OCI-LY3 (cell line): ENCODE data around the gene HYAL4.

Experiments used
- H2AFZ ChIP-seq: fragments of 200-600, 300-600 bp; shearing (Covaris generic); 2 replicates; pipeline ENCODE4 v1.6.0; 2014; ENCODE audit warnings: antibody characterized with exemption, low read depth, low read length
- H3K27ac ChIP-seq: fragments of 200-600, 300-600 bp; sonication (generic); 2 replicates; pipeline ENCODE4 v1.5.1; 2014; ENCODE audit warnings: mild to moderate bottlenecking, low read length, moderate library complexity, mixed read lengths
- H3K27me3 ChIP-seq: fragments of 200-600, 300-600 bp; sonication (generic); 2 replicates; pipeline ENCODE4 v1.6.1; 2014; ENCODE audit warnings: low read depth, low read length, mixed read lengths
- H3K36me3 ChIP-seq: fragments of 200-600, 300-600 bp; sonication (generic); replicated peaks from 2 replicates; pipeline ENCODE3; 2014; ENCODE audit warnings: low read depth, low read length, mixed read lengths
- H3K4me1 ChIP-seq: fragments of 300-600, 200-600 bp; sonication (generic); 2 replicates; pipeline ENCODE4 v1.6.1; 2014; ENCODE audit warnings: low read length, mixed read lengths
- H3K4me2 ChIP-seq: fragments of 200-600, 300-600 bp; sonication (generic); 2 replicates; pipeline ENCODE4 v1.6.1; 2014; ENCODE audit warnings: low read length, mixed read lengths
- H3K4me3 ChIP-seq: fragments of 300-600, 200-600 bp; sonication (generic); 2 replicates; pipeline ENCODE4 v1.5.1; 2014; ENCODE audit warnings: antibody characterized with exemption, mild to moderate bottlenecking, low read length, moderate library complexity
- H3K79me2 ChIP-seq: fragments of 300-600, 200-600 bp; shearing (Covaris generic); 2 replicates; pipeline ENCODE4 v1.6.1; 2014; ENCODE audit warnings: mild to moderate bottlenecking, low read length, mixed read lengths
- H3K9ac ChIP-seq: fragments of 300-600, 200-600 bp; shearing (Covaris generic); 2 replicates; pipeline ENCODE4 v1.6.0; 2014; ENCODE audit warnings: mild to moderate bottlenecking, low read length, moderate library complexity
- H3K9me3 ChIP-seq: fragments of 200-600, 300-600 bp; shearing (Covaris generic); 2 replicates; pipeline ENCODE4 v1.6.1; 2014; ENCODE audit warnings: low read length, mixed read lengths; ENCODE audit not compliant: insufficient read depth
- H4K20me1 ChIP-seq: fragments of 200-600, 300-600 bp; sonication (generic); 2 replicates; pipeline ENCODE4 v1.6.1; 2016; ENCODE audit warnings: low read length, mixed read lengths; ENCODE audit not compliant: insufficient read depth
- CTCF ChIP-seq: fragments of 200-600, 300-600 bp; sonication (generic); IDR thresholded peaks from 2 replicates; pipeline ENCODE4 v1.5.1; 2014; ENCODE audit warnings: antibody characterized with exemption, low read length, low read depth
- EZH2phosphoT487 ChIP-seq: fragments of 200-600 bp; shearing (Covaris generic); IDR thresholded peaks from 2 replicates; pipeline ENCODE4 v1.6.1; 2018; ENCODE audit warnings: antibody characterized with exemption, mixed run types, low read depth

Gene HYAL4

DNA sequence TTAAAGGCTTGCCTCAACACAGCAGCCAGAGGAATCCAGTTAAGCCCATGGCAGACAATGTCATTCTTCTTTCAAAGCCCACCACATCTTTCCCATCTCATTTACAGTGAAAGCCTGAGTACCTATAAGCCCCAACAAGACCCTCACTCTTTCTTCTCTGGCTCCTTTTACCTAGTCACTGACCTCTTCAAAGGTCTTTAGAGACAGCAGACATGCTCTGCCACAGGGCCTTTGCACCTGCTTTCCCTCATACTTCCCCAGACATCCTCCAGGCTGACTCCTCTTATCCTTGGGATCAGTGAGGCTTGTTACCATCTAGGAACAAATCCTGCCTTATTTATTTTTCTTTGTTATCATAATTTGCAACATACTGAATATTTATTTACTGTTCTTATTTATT, 17.8 kb downstream of the HYAL4 start:
- Histone ChIP-seq H2AFZ (no peak overlapping the region), H3K4me2 (no peak overlapping the region), H4K20me1 (no peaks in the 10 kb centered on the region), H3K9me3 (no peaks in the 10 kb centered on the region), H3K27ac (no peak overlapping the region), H3K4me1 (peaks cover 14% of the 10 kb centered on the region), H3K36me3 (no peaks in the 10 kb centered on the region), H3K79me2 (no peaks in the 10 kb centered on the region), H3K27me3 (no peaks in the 10 kb centered on the region), H3K9ac (no peak overlapping the region), H3K4me3 (no peak overlapping the region)
- no peak for TF ChIP-seq CTCF
- TF ChIP-seq EZH2phosphoT487: no peak

DNA sequence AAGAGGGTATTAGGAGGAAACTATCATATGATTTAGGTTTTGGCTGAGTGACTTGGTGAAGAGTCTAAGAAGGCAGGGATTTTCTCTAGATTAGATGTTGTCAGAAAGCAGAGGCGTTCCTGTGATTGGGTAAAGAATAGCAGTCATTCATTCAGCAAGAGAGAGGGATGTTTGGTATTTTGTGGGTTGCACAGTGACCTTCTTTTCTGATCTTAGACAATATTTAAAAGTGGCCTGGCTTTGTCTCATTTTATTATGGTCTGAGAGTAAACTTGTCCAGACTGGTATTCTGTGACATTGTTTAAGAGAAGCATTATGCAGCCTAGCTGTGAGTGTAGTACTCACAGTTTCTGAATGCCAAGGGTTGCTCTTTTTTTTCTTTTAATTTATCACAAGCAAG, 18.5 kb downstream of the HYAL4 start:
- no peaks in the 10 kb centered on the region for H3K27me3 ChIP-seq
- no peak for TF ChIP-seq CTCF
- no peak for TF ChIP-seq EZH2phosphoT487
- H3K36me3 ChIP-seq: no peaks in the 10 kb centered on the region
- H3K27ac ChIP-seq: no peak overlapping the region
- H3K4me3 ChIP-seq: no peak overlapping the region
- H3K4me2 ChIP-seq: no peak overlapping the region
- H3K9ac ChIP-seq: no peak overlapping the region
- no peaks in the 10 kb centered on the region for H3K9me3 ChIP-seq
- H2AFZ ChIP-seq: no peak overlapping the region
- no peaks in the 10 kb centered on the region for H4K20me1 ChIP-seq
- H3K4me1 ChIP-seq: peaks cover 14% of the 10 kb centered on the region
- H3K79me2 ChIP-seq: no peaks in the 10 kb centered on the region

DNA sequence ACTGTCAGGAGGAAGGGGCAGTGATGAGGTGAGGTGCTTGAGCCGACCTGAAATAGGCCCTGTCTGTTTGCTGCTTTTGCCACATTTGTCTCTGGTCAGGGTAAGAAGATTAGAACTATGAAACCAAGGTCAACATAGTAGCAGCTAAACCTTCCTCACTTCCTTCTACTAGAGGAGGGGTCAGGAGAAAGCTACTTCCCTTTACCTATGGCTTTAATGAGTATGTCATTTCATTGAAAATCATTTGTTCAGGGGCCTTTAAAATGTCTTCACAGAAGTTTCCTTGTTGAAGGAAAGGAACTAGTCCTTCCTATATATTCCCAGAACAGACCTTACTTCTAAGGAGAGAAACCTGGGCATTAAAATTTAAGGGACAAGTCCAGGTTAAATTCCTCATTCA, 19.0 kb downstream of the HYAL4 start:
- Histone ChIP-seq H3K27ac (no peak overlapping the region), H3K4me1 (peaks cover 14% of the 10 kb centered on the region), H3K4me3 (no peak overlapping the region), H4K20me1 (no peaks in the 10 kb centered on the region), H3K9ac (no peak overlapping the region), H3K9me3 (no peaks in the 10 kb centered on the region), H2AFZ (peak overlapping the region; percentile 50; the same call in 1 of the 2 replicates), H3K79me2 (no peaks in the 10 kb centered on the region), H3K4me2 (no peak overlapping the region), H3K27me3 (no peaks in the 10 kb centered on the region), H3K36me3 (no peaks in the 10 kb centered on the region)
- TF ChIP-seq EZH2phosphoT487 (no peak), CTCF (no peak)

DNA sequence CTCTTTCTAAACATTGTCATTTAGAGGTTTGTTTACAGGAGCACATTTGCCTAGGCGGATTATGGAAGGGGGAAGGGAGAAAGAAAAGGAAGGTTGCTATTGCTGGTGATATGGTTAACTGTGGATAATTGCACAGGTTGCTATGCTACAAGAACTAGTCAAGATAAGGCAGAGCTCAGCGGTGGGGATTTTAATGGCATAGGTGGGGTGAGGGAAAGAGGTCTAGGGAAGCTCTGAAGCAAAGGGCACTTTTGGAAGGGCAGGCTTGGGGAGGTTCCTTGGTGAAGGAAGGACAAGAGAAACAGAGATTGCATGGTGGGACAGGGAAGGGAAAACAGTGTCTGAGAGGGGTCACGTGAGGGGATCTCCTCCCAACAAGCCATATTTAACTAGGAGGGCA, 19.5 kb downstream of the HYAL4 start:
- H3K79me2 ChIP-seq: no peaks in the 10 kb centered on the region
- no peaks in the 10 kb centered on the region for H4K20me1 ChIP-seq
- peaks cover 14% of the 10 kb centered on the region for H3K4me1 ChIP-seq
- H3K4me2 ChIP-seq: no peak overlapping the region
- no peak overlapping the region for H3K27ac ChIP-seq
- H3K36me3 ChIP-seq: no peaks in the 10 kb centered on the region
- no peaks in the 10 kb centered on the region for H3K27me3 ChIP-seq
- no peak overlapping the region for H2AFZ ChIP-seq
- TF ChIP-seq CTCF (no peak), EZH2phosphoT487 (no peak)
- no peak overlapping the region for H3K4me3 ChIP-seq
- H3K9ac ChIP-seq: no peak overlapping the region
- no peaks in the 10 kb centered on the region for H3K9me3 ChIP-seq
